Amniotic epithelial cell (primary cell): ENCODE data around the gene TSPAN33.
"Not testable (repeated sequence)": the region's sequence is repeated elsewhere in the genome, so short reads cannot be mapped to it uniquely, and the experiment has no call there.

ENCODE experiments used
- DNase-seq: peaks from one replicate; pipeline ENCODE4 v3.0.0-alpha.2; 2010; ENCODE audit warnings: low read depth

TSPAN33 gene

DNA sequence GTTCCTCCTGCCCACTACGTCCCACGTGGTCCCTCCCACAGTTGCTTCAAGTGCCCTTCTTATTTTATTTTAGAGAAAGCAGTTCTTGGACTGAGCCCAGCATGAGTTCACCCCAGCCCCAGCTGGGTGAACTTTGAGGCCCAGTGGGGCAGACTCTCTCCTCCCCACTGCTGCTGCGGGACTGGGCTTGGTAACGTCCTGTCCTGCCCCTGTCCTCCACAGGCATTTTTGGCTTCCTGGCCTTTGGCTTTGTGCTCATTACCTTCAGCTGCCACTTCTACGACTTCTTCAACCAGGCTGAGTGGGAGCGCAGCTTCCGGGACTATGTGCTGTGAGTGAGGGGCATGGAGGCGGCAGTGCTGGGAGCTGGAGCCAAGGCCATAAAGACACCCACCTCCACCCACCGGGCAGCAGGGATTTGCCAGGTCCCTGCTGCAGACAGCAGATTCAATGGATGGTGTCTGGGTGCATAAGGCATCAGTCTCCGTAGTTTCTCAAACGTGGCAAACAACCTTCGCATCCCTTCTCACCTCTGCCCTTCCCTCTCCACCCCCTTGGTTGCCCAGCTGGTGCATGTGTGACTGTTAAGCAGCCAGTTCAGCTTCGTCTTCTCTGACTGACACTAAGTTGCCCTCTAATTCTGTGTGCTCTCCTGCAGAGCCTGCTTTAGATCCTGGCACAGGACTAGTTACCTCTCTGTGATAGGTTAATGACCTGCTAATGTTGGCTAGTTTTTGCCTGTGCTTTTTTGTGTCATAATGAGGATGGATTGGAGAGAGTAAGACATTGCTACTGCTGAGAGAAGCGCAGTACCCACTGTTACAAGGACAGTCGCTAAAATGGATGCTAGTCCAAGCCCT, 64.8 kb downstream of the TSPAN33 start:
- no peak for DNase-seq

GRCh38 chr7:129210256-129210988, 65.9 kb downstream of the TSPAN33 start:
- peak; percentile 28 for DNase-seq

GRCh38 chr7:129210989-129211312, 66.4 kb downstream of the TSPAN33 start:
- no peak for DNase-seq

- DNase-seq = no peak
Measured at GRCh38 chr7:129212126-129212525, 67.6 kb downstream of the TSPAN33 start.

DNA sequence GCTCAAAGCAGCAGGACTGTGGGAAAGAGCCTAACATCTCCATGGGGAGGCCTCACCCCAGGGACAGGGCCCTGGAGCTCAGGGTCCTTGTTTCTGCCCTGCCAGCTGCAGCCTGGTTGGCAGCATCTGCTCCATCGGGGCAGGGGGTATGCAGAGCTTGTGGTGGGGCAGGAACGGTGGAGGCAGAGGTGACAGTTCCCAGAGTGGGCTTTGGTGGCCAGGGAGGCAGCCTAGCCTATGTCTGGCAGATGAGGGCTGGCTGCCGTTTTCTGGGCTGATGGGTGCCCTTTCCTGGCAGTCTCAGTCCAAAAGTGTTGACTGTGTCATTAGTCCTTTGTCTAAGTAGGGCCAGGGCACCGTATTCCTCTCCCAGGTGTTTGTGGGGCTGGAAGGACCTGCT, 68.1 kb downstream of the TSPAN33 start:
- DNase-seq = no peak

DNA sequence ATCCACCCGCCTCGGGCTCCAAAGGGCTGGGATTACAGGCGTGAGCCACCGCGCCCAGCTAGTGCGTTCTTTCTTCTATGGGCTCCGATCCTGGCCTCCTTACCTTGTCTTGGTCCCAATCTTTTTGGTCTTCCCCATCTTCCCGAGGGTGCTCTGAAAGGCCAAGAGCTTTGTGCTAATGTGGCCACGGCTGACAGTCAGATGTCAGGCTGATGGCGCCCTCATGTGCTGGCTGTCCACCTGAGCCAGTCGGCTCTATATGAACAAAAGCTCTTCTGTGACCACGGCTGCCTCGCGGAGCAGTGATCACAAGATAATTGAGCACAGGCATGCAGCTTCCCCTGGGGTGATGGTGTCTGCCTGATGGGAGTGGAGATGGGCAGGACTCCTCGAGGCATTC, 69.3 kb downstream of the TSPAN33 start:
- no peak for DNase-seq

GRCh38 chr7:129215691-129216090, 71.2 kb downstream of the TSPAN33 start:
- DNase-seq = not testable (repeated sequence)

GRCh38 chr7:129216101-129216715, 71.7 kb downstream of the TSPAN33 start:
- not testable (repeated sequence) for DNase-seq

GRCh38 chr7:129216821-129217416, 72.4 kb downstream of the TSPAN33 start:
- not testable (repeated sequence) for DNase-seq

- DNase-seq = peak; percentile 66
Measured at GRCh38 chr7:129218514-129219062, 74.1 kb downstream of the TSPAN33 start.

GRCh38 chr7:129219166-129219565, 74.7 kb downstream of the TSPAN33 start:
- not testable (repeated sequence) for DNase-seq
